ENCODE measurements around the gene HSD17B14.

DNA sequence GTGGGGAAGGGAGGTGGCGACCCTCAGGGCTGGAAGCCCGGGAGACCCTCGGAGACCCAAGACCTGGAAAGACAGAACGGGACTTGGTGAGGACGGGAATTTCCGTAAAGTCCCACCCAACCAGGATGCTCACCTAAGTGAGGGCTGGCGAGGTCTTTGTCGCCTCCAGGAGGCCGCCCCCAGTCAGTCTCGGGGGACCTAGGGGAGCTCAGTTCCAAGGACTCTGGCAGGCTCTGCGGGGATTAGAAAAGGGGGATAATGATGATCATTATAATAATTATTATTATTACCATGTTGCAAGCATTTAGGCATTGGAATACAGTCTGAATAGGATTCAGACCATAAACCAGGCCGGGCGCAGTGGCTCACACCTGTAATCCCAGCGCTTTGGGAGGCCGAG lies 9.1 kb upstream of the HSD17B14 start:
- TF ChIP-seq CTCF (conservative IDR thresholded peaks at IDR 0.05 in 1 of 2, IDR thresholded peaks at IDR 0.05 in 1 of 2; ENCODE audit: extremely low read depth in 1 of 2, insufficient read depth in 1 of 2, low read depth in 1 of 2, low read length in 2 of 2) (no peak), EZH2 (IDR thresholded peaks at IDR 0.05; ENCODE audit: borderline replicate concordance, low read length) (no peak)
